Head of caudate nucleus (tissue), 42 donors: ENCODE results near the gene GALNT9.

Source experiments
- DNase-seq, 42 donors: peaks; one replicate each; pipeline versions ENCODE4 v3.0.0 to v3.0.0-alpha.2; 2020 to 2021; ENCODE audit warnings: mixed read lengths in 7 of 42
- intact Hi-C: fragments of 100-400 bp; cut with DNase I; formaldehyde crosslinking; loops from one replicate; pipeline ENCODE4 v1.15.0; 2022

Gene GALNT9

DNA sequence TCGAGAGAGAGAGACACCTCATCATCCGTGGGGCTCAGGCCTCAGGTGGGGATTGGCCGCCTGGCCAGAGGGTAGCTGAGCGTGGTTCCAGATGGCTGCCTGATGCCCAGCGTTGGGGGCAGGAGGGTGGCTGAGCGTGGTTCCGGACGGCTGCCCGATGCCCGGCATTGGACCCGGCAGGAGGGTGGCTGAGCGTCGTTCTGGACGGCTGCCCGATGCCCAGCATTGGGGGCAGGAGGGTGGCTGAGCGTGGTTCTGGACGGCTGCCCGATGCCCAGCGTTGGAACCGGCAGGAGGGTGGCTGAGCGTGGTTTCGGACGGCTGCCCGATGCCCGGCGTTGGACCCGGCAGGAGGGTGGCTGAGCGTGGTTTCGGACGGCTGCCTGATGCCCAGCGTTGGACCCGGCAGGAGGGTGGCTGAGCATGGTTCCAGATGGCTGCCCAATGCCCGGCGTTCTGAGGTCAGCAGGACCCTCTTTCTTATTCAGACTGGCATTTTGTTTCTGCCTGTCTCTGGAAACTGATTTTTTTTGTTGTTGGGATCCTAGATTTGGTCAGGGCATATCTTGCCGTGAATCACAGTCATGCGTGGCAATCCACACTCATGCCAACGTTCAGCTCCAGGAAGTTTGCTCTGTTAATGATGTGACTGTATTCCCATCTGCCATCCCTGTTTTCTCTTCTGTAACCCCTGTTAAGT is 40.7 kb downstream of the GALNT9 start:
- DNase-seq = peak in 3 of 42 donors; percentile 1 to 6 (median 4)

DNA sequence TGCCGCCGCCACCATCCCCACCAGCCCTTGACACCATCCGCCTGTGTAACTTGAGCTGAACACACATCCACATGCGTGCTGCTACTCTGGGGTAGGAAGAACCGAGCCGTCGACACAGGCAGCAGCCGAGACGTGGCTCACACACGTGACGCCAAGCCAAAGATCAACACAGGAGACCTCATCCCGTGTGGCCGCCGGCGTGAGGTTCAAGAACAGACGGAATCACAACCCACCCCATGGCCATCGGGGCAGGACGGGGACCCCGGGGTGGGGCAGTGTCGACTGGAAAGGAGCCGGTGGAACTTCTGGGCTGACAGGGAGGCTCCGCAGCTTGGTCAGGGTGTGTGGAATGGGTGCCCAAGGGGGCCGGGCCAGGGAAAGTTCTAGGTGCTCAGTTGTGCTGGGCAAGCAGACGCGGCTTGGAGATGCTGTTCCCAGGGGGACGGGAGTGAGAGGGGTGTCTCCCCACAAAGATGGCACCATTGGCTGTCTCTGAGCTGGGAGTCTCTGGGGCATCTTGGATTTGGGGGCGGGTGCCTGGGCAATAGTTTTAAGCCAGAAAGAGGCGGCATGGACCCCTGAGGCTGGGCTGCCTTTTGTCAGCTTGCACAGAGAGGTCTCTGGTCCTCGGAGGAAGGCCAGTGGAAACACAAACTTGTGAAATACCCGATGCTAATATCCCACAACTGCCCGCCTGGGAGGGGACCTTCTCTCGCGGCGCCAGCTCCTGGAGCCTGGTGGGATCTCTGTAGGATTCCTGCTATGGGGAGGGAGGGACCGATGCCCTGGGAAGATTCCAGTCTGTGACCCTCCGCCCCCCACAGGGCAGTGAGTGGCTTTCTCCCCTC is 41.8 kb downstream of the GALNT9 start:
- intact Hi-C loops = no loop called here
- DNase-seq = peak in 3 of 42 donors; percentile 1 to 3 (median 2)

More for the DNA sequence above, 40.7 kb downstream of the GALNT9 start:
- intact Hi-C loops = no loop called here

DNA sequence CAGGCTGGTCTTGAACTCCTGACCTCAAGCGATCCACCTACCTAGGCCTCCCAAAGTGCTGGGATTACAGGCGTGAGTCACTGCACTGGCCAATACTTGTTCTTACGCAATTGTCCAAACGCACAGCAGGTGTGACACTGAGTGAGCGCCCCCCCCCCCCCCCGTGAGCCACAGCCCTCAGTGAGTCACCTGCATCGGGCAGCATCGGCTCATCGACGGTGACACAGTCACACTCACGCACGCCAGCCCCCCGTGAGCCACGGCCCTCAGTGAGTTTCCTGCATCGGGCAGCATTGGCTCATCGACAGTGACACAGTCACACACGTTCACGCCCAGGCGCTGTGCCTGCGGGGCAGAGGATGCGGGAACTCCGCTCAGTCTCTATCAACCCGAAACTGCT is 42.5 kb downstream of the GALNT9 start:
- intact Hi-C loops = no loop called here
- DNase-seq = peak in 2 of 42 donors; percentile 1 to 2

DNA sequence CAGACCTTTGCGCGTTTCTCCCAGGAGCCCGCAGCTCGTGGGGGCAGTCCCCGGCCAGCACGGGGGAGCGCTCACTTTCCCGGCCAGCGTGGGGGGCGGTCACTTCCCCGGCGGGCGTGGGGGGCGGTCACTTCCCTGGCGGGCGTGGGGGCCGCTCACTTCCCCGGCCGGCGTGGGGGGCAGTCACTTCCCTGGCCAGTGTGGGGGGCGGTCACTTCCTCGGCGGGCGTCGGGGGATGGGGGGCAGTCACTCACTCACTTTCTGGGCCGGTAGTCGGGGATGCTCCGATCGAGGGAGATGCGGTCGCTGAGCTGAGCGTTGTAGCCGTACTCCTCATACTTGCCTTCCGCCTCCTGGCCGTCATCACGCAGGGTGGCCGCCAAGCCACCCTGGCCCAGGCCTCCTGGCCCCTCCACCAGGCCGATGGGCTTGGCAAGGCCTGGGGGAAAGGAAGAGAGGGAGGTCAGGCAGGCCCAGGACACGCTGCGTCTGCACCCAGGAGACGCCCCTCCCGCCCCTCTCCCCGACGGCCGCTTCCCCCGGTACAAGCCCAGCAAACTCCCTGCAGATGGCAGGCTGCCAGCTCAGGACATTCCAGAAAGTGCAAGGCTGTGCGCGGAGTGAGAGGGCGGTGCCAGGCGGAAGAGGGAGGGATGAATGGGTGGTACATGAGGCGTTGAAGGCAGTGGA is 43.3 kb downstream of the GALNT9 start:
- intact Hi-C loops = no loop called here
- DNase-seq = peak in 9 of 42 donors; percentile 2 to 57 (median 21)

DNA sequence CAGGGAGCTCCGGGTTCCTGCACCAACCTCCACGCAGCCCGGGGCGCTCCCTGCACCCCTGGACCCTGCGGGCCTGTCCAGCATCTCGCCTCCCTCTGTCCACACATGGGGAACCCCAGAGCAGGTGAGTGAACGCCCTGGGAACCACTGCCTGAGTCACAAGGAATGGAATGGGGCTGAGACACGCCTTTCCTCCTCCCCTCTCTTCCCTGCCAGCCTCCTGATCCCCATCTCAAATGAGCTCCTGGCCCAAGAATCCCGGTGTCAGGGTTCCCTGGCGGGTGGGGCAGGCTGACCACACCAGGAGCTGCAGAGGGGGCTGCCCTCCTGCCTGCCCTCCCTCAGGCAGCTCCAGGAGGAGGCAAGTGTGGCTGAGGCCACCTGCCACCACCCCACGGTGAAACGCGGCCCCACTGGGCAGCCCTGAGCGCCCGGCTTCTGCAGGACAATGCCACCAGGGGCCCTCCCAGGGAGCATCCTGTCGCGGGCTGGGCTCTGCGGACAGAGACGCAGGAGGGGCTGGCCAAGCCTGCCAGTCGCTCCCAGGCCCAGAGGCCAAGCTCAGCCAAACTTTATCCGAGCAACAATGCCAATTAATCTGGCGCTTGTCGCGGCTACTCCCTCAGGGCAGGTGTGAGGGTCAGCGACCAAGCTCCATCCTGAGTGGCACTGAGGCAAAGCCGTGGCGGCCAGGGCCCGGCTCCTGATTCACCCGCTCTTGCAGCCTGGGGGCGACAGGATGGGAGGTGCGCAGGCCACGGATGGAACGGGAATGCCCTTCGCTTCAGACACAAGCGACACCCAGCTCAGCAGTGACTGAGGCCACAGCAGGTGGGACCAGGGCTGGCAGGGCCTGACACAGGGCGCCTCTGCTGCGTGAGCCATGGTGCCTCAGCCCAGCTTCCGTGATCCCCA is 44.3 kb downstream of the GALNT9 start:
- intact Hi-C loops = no loop called here
- DNase-seq = peak in 1 of 42 donors; percentile 1

DNA sequence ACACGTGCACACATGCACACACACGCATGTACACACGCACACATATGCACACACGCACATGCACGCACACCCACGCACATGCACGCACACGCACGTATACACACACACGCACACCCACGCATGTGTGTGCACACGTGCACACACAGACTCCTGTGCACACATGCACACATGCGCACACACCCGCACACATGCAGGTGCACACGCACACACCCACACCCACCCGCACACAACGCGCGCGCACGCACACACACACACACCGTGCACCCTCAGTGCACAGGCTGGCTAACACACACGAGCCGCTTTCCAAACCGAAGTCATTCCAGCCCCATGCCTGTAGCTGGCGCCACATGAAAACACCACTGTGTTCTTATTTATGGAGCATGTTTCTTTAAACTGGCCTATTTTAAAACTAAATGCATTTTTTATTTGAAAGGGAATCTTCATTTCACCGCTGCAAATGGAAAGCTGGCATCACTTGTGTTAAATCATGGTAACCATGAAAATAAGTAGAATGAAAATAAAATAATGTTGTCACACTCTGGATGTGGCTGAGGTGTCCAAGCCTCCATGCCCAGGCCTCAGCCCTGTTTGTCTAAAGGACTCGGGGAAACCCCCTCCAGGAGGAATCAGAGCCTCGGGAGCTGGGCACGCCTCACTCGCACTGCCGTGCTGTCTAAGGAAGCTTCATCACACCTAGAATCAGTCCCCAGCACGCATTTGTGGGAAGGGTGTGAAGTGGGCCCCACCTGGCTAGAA is 45.1 kb downstream of the GALNT9 start:
- peak in 1 of 42 donors; percentile 2 for DNase-seq
- intact Hi-C loops = no loop called here

DNA sequence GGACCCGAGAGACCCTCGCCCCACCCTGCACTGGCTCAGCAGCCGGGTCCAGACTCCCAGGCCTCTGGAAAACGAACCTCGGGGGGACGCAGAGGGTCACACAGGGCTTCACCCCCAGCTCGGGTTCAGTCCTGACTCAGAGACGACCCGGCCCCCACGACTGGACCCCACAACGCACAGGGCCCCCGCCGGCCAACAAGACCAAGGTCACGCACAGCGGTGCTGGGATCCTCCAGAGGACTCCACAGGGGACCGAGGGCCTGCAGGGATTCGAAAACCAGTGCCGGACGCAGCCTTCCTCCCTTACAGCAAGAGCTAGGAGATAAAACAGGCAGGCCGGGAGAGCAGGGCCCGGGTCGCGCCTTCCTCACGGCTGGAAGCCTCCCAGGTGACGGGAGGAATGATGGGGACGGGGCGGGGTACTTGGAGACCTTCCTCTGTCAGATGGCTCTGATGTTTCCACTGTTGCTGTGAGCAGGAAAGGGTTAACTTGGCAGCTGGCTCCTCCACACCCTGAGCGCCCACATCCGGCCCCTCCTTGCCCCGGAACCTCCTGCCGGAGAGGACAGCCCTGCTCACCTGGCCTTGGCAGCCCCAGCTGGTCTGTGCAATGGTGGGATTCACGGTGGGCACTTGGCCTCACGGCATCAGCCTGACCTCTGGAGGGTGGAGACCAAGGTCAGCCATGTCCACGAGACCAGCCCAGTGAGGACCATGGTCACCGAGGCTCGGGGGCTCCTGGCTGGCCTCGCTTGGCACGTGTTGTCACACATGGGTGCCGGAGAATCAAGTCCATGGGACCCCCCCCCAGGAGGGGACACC is 46.2 kb downstream of the GALNT9 start:
- DNase-seq = no peak
- intact Hi-C loops = no loop called here

DNA sequence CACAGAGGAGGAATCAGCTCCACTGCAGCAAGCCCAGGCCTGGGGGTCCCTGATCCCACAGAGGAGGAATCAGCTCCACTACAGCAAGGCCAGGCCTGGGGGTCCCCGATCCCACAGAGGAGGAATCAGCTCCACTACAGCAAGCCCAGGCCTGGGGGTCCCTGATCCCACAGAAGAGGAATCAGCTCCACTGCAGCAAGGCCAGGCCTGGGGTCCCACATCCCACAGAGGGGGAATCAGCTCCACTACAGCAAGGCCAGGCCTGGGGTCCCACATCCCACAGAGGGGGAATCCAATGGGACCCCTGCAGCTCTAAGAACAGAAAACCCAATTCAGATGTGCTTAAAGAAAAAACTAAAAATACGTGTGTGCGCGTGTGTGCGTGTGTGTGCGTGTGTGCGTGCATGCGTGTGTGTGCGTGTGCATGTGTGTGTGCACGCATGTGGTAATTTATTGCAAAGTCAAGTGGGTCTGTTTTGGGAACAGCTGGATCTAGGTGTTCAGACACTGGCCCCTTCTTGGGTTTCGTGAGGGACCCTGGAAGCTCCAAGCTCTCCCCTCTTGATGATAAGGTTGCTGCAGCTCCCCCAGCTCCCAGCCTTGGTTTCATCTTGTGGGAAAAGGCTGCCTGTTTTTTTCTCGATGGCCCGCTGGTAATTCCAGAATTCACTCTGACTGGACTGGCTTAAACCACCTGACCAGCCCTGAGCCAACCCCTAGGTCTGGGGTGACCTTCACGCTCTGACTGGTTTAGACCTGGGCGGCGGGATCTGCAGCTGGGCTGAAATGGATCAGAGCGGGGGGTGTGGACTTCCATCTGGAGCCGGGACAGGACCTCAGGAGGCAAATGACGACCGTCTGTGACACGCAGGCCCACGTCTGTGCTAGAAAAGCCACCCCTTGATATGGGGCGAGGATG is 47.1 kb downstream of the GALNT9 start:
- intact Hi-C loops = no loop called here

DNA sequence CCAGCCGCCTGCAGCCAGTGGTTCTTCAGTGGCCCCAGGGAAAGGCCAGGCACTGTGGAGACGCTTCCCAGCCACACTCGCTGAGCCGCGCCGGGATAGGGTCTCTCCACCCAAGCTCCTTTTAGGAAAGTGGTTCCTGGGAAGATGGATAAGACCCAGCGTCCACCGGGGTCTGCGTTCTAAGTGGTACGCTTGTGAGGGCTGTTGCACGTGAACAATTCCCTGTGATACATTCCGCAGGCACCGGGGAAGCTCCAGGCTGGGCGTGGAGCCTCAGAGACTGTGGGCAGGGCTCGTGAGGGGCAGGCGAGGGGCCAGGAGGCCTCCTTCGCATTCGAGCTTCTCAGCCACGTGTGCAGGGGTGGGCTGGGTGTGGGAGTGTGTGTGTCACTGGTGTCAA is 48.4 kb downstream of the GALNT9 start:
- DNase-seq = peak in 2 of 42 donors; percentile 15 to 38
- intact Hi-C loops = no loop called here

More for the DNA sequence above, 47.1 kb downstream of the GALNT9 start:
- peak in 1 of 42 donors; percentile 0 for DNase-seq

DNA sequence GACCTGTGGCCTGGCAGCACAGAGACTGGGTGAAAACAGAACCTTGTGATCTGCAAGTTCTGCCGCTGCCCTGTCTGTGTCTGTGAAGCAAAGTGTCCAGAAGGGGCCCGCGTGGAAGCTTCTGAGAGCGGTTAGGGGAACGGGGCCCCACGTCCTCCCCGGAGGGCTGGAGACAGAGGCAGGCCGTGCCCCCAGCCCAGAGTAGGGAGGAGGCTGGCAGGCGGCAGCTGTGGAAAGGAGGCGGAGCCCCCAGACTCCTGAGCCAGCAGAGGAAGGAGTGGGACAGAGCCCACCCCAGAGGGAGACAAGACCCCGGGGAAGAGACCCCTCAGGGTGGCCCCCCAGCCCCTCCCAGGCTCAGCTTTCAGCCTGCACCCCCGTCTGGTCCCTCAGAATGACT is 49.0 kb downstream of the GALNT9 start:
- intact Hi-C loops = no loop called here
- no peak for DNase-seq

DNA sequence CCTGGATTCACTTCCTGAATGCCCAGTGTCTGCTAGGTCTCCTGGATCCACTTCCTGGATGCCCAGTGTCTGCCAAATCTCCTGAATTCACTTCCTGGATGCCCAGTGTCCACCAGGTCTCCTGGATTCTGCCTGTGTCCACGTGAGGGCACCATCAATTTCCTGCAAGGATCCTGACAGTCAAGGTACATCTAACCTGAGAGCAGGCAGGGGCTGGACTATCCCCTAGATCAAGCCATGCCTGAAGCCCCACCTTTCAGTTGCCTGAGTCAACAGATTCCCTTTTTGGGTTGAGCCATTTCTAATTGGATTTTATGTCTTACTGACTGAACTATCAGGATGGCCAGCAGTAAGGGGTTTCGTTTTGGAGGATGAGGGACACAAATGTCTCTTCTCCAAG is 49.5 kb downstream of the GALNT9 start:
- no peak for DNase-seq
- intact Hi-C loops = no loop called here

DNA sequence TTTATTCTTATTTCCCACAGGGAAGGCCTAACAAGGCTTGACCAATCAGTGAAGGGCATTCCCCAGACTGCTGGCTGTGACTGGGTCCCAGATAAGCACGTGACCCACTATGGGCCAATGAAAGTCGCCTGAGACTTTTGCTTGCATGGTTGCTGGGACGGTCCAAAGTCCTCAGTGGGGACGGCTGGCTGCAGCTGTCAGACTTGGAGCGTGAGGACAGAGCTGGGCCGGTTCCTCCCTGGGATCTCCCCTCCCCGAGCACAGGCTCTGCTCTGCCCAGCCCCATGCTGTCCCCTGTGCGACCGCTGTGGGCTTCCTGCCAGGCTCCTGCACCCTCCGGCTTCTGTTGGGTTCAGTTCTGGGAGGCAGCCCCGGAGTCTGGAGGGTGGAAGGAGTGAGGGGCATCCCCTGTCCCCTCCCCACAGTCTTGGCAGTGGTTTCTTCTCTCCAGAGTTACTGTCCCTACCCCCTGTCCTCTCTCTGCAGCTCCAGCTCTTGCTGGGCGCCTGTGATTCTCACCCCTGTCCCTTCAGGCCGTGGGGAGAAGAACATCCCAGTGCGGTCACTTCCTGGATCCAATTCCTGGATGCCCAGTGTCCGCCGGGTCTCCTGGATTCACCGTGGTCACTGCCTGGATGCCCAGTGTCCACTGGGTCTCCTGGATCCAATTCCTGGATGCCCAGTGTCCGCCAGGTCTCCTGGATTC is 50.1 kb downstream of the GALNT9 start:
- peak in 1 of 42 donors; percentile 1 for DNase-seq
- intact Hi-C loops = no loop called here

DNA sequence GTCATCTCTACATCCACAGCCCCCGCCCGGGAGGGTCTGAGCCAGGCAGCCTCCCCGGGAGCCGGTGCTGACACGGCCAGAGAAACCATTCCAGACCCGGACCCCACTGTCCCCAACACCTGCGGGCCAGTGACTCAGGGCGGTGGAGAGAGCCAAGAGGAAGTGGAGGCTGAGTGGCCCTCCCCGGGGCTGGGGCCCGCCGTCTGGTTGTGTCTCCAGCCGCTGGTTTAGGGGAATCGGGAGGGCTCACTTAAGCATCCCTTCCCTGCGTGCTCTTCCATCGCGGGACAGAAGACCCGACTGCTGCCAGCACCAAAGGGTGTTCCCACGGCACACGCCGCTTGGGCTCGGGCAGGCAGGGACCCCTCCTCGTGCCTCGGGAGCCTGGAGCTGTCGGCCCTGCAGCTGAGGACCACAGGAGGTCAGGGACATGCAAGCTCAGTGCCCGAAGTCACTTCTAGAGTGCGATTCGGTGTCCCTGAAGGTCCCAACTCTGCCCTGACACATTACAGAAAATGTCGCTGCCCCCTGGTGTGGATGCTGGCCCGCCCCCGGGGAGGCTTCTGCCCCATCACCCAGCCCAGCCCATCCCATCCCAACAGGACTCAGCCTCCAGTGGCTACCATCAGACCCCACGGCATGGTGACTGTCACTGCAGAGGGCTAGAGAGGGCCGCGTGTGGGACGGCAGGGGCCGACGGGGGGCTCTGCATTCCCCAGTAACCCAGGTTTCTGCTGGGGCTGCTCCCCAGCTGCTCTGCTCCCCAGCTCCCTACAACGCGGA is 50.8 kb downstream of the GALNT9 start:
- intact Hi-C loops = no loop called here
- peak in 1 of 42 donors; percentile 0 for DNase-seq

DNA sequence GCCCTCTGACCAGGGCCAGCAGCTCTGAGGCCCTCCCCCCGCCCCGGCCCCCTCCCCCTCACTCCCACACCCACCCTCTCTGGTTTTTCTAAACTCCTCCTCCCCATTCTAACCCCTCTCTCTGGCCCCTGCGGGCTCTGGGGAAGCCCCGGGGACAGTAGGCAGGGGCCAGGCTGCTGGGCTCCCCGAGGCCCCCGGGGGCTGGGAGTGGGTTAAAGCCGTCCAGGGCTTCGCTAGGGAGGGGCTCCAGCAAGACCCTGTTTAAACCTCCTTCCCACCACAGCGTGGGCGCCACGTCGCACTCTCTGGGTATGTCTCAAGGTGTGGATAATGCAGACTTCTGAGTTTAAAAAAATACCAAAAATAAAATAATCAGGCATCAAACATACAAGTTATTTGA is 51.4 kb downstream of the GALNT9 start:
- DNase-seq = no peak
- intact Hi-C loops = no loop called here
